H1 (cell line): Measurements from ENCODE around the gene ANKRD9. TPM values are rescaled to one million over a fixed set of nuclear protein-coding genes. Genes with fewer than 3 reads are reported as not detected.

Experiments
- CTCF ChIA-PET: fragments of 300-600 bp; sonication (Branson Sonifier 250); formaldehyde crosslinking; loops from one replicate; lab custom pipeline; 2021; ENCODE audit not compliant: partially characterized antibody; lab: Charles Lee
- POLR2A ChIA-PET: fragments of 300-600 bp; sonication (Branson Sonifier 250); formaldehyde crosslinking; loops from one replicate; lab custom pipeline; 2021; ENCODE audit warnings: inconsistent platforms; ENCODE audit not compliant: partially characterized antibody; lab: Charles Lee
- DNase-seq, 2 experiments: peaks; one replicate each; pipeline versions ENCODE4 v3.0.0 to v3.0.0-alpha.2; 2010 to 2022; ENCODE audit warnings: low spot score in 2 of 2, low read depth in 1 of 2, mixed read lengths in 1 of 2
- FAIRE-seq: peaks from 2 replicates; lab custom pipeline; 2011; peaks lifted over from hg19 to GRCh38; lab: Jason Lieb, UNC
- H2AFZ ChIP-seq: 2 replicates; pipeline ENCODE4 v1.8.1; 2012; ENCODE audit warnings: low read length, inconsistent platforms
- H2AK5ac ChIP-seq: 2 replicates; pipeline ENCODE4 v1.6.1; 2013; ENCODE audit warnings: low read depth, low read length
- H2BK120ac ChIP-seq: replicated peaks from 2 replicates; pipeline ENCODE3; 2013; ENCODE audit warnings: low read depth, low read length, inconsistent platforms
- H2BK12ac ChIP-seq: 2 replicates; pipeline ENCODE4 v1.6.1; 2013; ENCODE audit warnings: low read depth, low read length
- H2BK15ac ChIP-seq: 2 replicates; pipeline ENCODE4 v1.6.1; 2013; ENCODE audit warnings: low read length
- H2BK20ac ChIP-seq: 2 replicates; pipeline ENCODE4 v1.6.1; 2013; ENCODE audit warnings: low read length
- H2BK5ac ChIP-seq: 2 replicates; pipeline ENCODE4 v1.6.1; 2013; ENCODE audit warnings: low read depth, low read length
- H3K14ac ChIP-seq: 2 replicates; pipeline ENCODE4 v1.6.1; 2013; ENCODE audit warnings: inconsistent platforms; ENCODE audit not compliant: insufficient read length
- H3K18ac ChIP-seq: 2 replicates; pipeline ENCODE4 v1.6.1; 2013; ENCODE audit warnings: low read length; ENCODE audit errors: extremely low read depth
- H3K23ac ChIP-seq: 2 replicates; pipeline ENCODE4 v1.6.1; 2013; ENCODE audit warnings: inconsistent platforms; ENCODE audit not compliant: insufficient read length
- H3K23me2 ChIP-seq: 2 replicates; pipeline ENCODE4 v1.6.1; 2013; ENCODE audit warnings: low read depth, low read length
- H3K27ac ChIP-seq: 2 replicates; pipeline ENCODE4 v1.6.1; 2011; ENCODE audit warnings: low read depth, low read length, inconsistent platforms
- H3K27me3 ChIP-seq, 4 experiments: replicated peaks in 1 of 4; 1 replicate in 1 of 4; 2 replicates in 3 of 4; pipeline versions ENCODE4 v1.6.1 to v1.8.1; 2011 to 2013; ENCODE audit warnings: low read length in 3 of 4, mild to moderate bottlenecking in 3 of 4, inconsistent platforms in 2 of 4, mixed read lengths in 2 of 4, moderate library complexity in 1 of 4; ENCODE audit not compliant: control insufficient read depth in 3 of 4, insufficient read depth in 3 of 4; ENCODE audit errors: extremely low read depth in 1 of 4
- H3K36me3 ChIP-seq, 4 experiments: 2 replicates each; pipeline versions ENCODE4 v1.6.1 to v1.8.1; 2011 to 2013; ENCODE audit warnings: mild to moderate bottlenecking in 4 of 4, low read length in 3 of 4, moderate library complexity in 2 of 4, control low read depth in 1 of 4, inconsistent platforms in 1 of 4; ENCODE audit not compliant: insufficient read depth in 4 of 4, control insufficient read depth in 2 of 4
- H3K4ac ChIP-seq: replicated peaks from 2 replicates; pipeline ENCODE3; 2013; ENCODE audit warnings: low read length, low read depth, mixed read lengths, inconsistent platforms; ENCODE audit not compliant: insufficient read length
- H3K4me1 ChIP-seq, 4 experiments: replicated peaks in 1 of 4; 1 replicate in 1 of 4; 2 replicates in 3 of 4; pipeline versions ENCODE4 v1.6.1 to v1.8.1; 2011 to 2013; ENCODE audit warnings: low read length in 3 of 4, inconsistent platforms in 2 of 4, mixed read lengths in 1 of 4; ENCODE audit not compliant: insufficient read depth in 4 of 4, control insufficient read depth in 3 of 4
- H3K4me2 ChIP-seq, 2 experiments: 2 replicates each; pipeline versions ENCODE4 v1.6.1 to v1.8.1; 2011 to 2013; ENCODE audit warnings: low read depth in 2 of 2, low read length in 2 of 2, control low read depth in 1 of 2, inconsistent platforms in 1 of 2, mild to moderate bottlenecking in 1 of 2; ENCODE audit not compliant: insufficient read depth in 1 of 2
- H3K4me3 ChIP-seq, 4 experiments: fragments of 200-600, 300-600 bp in 1 of 4; sonication (generic), shearing (Covaris generic), sonication (Bioruptor Twin) in 1 of 4; 2 replicates each; pipeline versions ENCODE4 v1.5.1 to v1.8.1; 2011 to 2016; ENCODE audit warnings: low read length in 4 of 4, low read depth in 3 of 4, control low read depth in 2 of 4, inconsistent platforms in 2 of 4, mild to moderate bottlenecking in 2 of 4, mixed read lengths in 1 of 4, moderate library complexity in 1 of 4; ENCODE audit not compliant: insufficient read depth in 2 of 4; ENCODE audit errors: extremely low read depth in 1 of 4
- H3K56ac ChIP-seq: replicated peaks from 2 replicates; pipeline ENCODE3; 2013; ENCODE audit warnings: low read depth, mild to moderate bottlenecking, mixed read lengths, low read length, inconsistent platforms; ENCODE audit not compliant: insufficient read length
- H3K79me1 ChIP-seq: 2 replicates; pipeline ENCODE4 v1.6.1; 2013; ENCODE audit warnings: low read depth, low read length, control low read depth
- H3K79me2 ChIP-seq, 2 experiments: 2 replicates each; pipeline versions ENCODE4 v1.6.1 to v1.8.1; 2012 to 2013; ENCODE audit warnings: low read length in 2 of 2, mild to moderate bottlenecking in 2 of 2, inconsistent platforms in 1 of 2; ENCODE audit not compliant: insufficient read depth in 2 of 2, control insufficient read depth in 1 of 2
- H3K9ac ChIP-seq, 4 experiments: replicated peaks in 1 of 4; 1 replicate in 1 of 4; 2 replicates in 3 of 4; pipeline versions ENCODE4 v1.6.1 to v1.8.1; 2011 to 2013; ENCODE audit warnings: low read depth in 3 of 4, low read length in 3 of 4, control low read depth in 2 of 4, mild to moderate bottlenecking in 2 of 4, moderate library complexity in 2 of 4, inconsistent platforms in 1 of 4; ENCODE audit errors: extremely low read depth in 1 of 4
- H3K9me3 ChIP-seq, 2 experiments: 2 replicates each; pipeline versions ENCODE4 v1.6.1 to v1.8.1; 2012 to 2013; ENCODE audit warnings: mild to moderate bottlenecking in 2 of 2, moderate library complexity in 2 of 2, control low read depth in 1 of 2, inconsistent platforms in 1 of 2, low read depth in 1 of 2, low read length in 1 of 2, mixed read lengths in 1 of 2; ENCODE audit not compliant: insufficient read depth in 2 of 2
- H4K20me1 ChIP-seq, 2 experiments: replicated peaks in 1 of 2; 2 replicates each; pipeline versions ENCODE3 to v1.8.1; 2011 to 2013; ENCODE audit warnings: inconsistent platforms in 2 of 2, low read length in 2 of 2, mild to moderate bottlenecking in 1 of 2; ENCODE audit not compliant: insufficient read depth in 2 of 2, control insufficient read depth in 1 of 2
- H4K5ac ChIP-seq: 2 replicates; pipeline ENCODE4 v1.6.1; 2013; ENCODE audit warnings: low read length, low read depth, mixed read lengths, inconsistent platforms; ENCODE audit not compliant: insufficient read length
- H4K8ac ChIP-seq: 2 replicates; pipeline ENCODE4 v1.8.0; 2013; ENCODE audit warnings: mild to moderate bottlenecking, moderate library complexity, low read length, inconsistent platforms; ENCODE audit not compliant: insufficient read depth; ENCODE audit errors: extremely low read depth
- H4K91ac ChIP-seq: replicated peaks from 2 replicates; pipeline ENCODE3; 2013; ENCODE audit warnings: low read length, mixed read lengths, inconsistent platforms; ENCODE audit not compliant: insufficient read length
- ASH2L ChIP-seq: fragments of 200-600, 300-600 bp; sonication (generic); IDR thresholded peaks from one replicate; pipeline ENCODE4 v1.7.1; 2017; ENCODE audit warnings: low read length
- CHD1 ChIP-seq: IDR thresholded peaks from 2 replicates; pipeline ENCODE4 v1.6.1; 2012; ENCODE audit warnings: low read depth, low read length, improper control_type of control experiment
- CREB1 ChIP-seq: IDR thresholded peaks from 2 replicates; pipeline ENCODE4 v1.6.1; 2012; ENCODE audit warnings: inconsistent platforms
- HDAC6 ChIP-seq: IDR thresholded peaks from one replicate; pipeline ENCODE4 v1.7.1; 2012; ENCODE audit warnings: low read depth, mild to moderate bottlenecking, inconsistent platforms, low read length, moderate library complexity
- POLR2A ChIP-seq, 2 experiments: IDR thresholded peaks; 1 replicate in 1 of 2; 2 replicates in 1 of 2; pipeline ENCODE4 v1.6.1; 2011; ENCODE audit warnings: low read depth in 2 of 2, low read length in 2 of 2, mild to moderate bottlenecking in 2 of 2; ENCODE audit errors: control extremely low read depth in 1 of 2
- RBBP5 ChIP-seq: IDR thresholded peaks from 2 replicates; pipeline ENCODE4 v1.7.1; 2012; ENCODE audit warnings: low read depth, mild to moderate bottlenecking, inconsistent platforms, low read length, moderate library complexity, borderline replicate concordance
- SRF ChIP-seq: IDR thresholded peaks from 2 replicates; pipeline ENCODE4 v1.6.1; 2011; ENCODE audit warnings: mild to moderate bottlenecking, low read depth, low read length, moderate library complexity
- ZNF274 ChIP-seq: IDR thresholded peaks from 2 replicates; pipeline ENCODE4 v1.7.0; 2012; ENCODE audit warnings: low read length, borderline replicate concordance; ENCODE audit errors: extremely low read depth
- WGBS, 2 experiments: shearing (Covaris generic) in 1 of 2; methylation state at CpG; one replicate each; pipeline versions ENCODE4 v1.1.6 to v1.1.7; 2013 to 2015; ENCODE audit warnings: low lambda C conversion rate in 2 of 2, mixed read lengths in 2 of 2, inconsistent platforms in 1 of 2, low coverage in 1 of 2, missing lambda C conversion rate in 1 of 2; ENCODE audit not compliant: insufficient replicate concordance in 2 of 2, insufficient coverage in 1 of 2, insufficient read length in 1 of 2; ENCODE audit errors: extremely low coverage in 1 of 2, missing lambda C conversion rate in 1 of 2; 5-methylcytosine and 5-hydroxymethylcytosine counted together
- polyA plus RNA-seq, 7 experiments: library from polyadenylated mRNA; depleted of rRNA in 3 of 7; stranded (reverse) in 5 of 7; unstranded in 2 of 7; fragments of >200 nt in 5 of 7; fragments of 200-250 nt in 2 of 7; gene quantifications; 1 replicate in 5 of 7; 2 replicates in 1 of 7; 4 replicates in 1 of 7; pipeline versions ENCODE4 v1.2.1 to v1.2.3, GENCODE V29; 2011 to 2013; ENCODE audit warnings: missing spikeins in 2 of 7, mixed read lengths in 2 of 7
- total RNA-seq: library from RNA; stranded (reverse); fragmentation: NEBNext Ultra II Directional; extraction: Animal tissue kit (Norgen Biotek cat#: 25700); gene quantifications from 2 replicates; pipeline ENCODE4 v1.2.1, GENCODE V29; 2021
- TF ChIP-seq, protein P1 (sequence below), 3 experiments: IDR thresholded peaks; 1 replicate in 2 of 3; 2 replicates in 1 of 3; pipeline versions ENCODE4 v1.5.1 to v1.6.1; 2011; ENCODE audit warnings: low read length in 3 of 3, mild to moderate bottlenecking in 3 of 3, inconsistent platforms in 2 of 3, low read depth in 1 of 3, moderate library complexity in 1 of 3; ENCODE audit not compliant: insufficient read depth in 1 of 3; ENCODE audit errors: control extremely low read depth in 1 of 3
- TF ChIP-seq, protein P2 (sequence below): IDR thresholded peaks from 2 replicates; pipeline ENCODE4 v1.6.1; 2012; ENCODE audit warnings: inconsistent platforms
- TF ChIP-seq, protein P3 (sequence below): IDR thresholded peaks from 2 replicates; pipeline ENCODE4 v1.6.1; 2012; ENCODE audit warnings: low read length, inconsistent platforms

ANKRD9 gene
- total and polyA plus RNA-seq, 2 of the 8 experiments (the other 6 are each of a cell fraction or from before 2014, with no cell fraction given), result 37.0 to 41.8 TPM

DNA sequence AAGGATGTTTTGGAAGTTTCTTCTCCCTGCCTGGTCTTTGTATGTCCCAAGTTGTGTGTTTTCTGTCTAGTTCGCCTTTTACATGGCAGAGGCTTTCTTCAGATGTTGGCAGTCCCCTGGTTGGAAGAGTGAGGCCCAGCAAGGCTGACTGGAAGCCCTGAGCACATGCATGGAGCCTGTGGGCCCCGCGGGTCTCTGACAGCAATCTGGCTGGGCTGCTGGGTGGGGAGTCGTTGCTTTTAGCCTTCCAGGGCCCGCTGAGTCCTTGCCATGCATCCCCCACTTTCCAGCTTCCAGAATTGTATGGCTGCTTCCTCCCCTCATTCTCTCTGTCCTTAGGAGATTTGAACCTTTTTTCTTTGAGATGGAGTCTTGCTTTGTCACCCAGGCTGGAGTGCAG lies 25.3 kb downstream of the ANKRD9 start:
- Histone ChIP-seq H3K9ac (no peak overlapping the region), H3K27me3 (no peaks in the 10 kb centered on the region), H2BK20ac (no peak overlapping the region), H3K27ac (no peak overlapping the region), H3K9me3 (no peaks in the 10 kb centered on the region), H2AFZ (no peak overlapping the region), H3K23me2 (no peaks in the 10 kb centered on the region), H3K79me1 (0 out of 2 replicates have a peak, but pooled peaks cover 2% of the 10 kb centered on the region), H2BK12ac (no peak overlapping the region), H4K20me1 (no peaks in the 10 kb centered on the region), H2AK5ac (no peak overlapping the region), H2BK15ac (no peak overlapping the region), H4K5ac (no peak overlapping the region), H3K4ac (no peak overlapping the region), H3K79me2 (no peaks in the 10 kb centered on the region), H3K18ac (no peak overlapping the region), H2BK120ac (no peak overlapping the region), H2BK5ac (no peak overlapping the region), H3K36me3 (no peaks in the 10 kb centered on the region; a peak in 1 of 8 replicates), H4K8ac (no peak overlapping the region; the same call in 1 of the 2 replicates), H3K4me2 (no peak overlapping the region), H3K14ac (no peak overlapping the region), H3K4me3 (no peak overlapping the region), H3K4me1 (no peaks in the 10 kb centered on the region), H3K56ac (no peak overlapping the region), H4K91ac (no peak overlapping the region), H3K23ac (no peak overlapping the region)
- WGBS, 2 experiments, result 68% methylated on average over 5 of the region's 5 CpGs; no CpG with 5 or more reads in 1 of the 2 experiments
- DNase-seq (no peak), FAIRE-seq (no peak)
- POLR2A ChIA-PET, result no interaction called here
- CTCF ChIA-PET, result interaction anchor here (1.3 to 4.6 kb wide), 3 partner anchors 14 to 46 kb away, joined by 4 to 17 read pairs (median 16); no protein-coding TSS in a partner anchor
- no peak for TF ChIP-seq CREB1
- no peak for TF ChIP-seq POLR2A (IDR thresholded peaks at IDR 0.05; ENCODE audit: control extremely low read depth in 1 of 2, low read depth in 2 of 2, low read length in 2 of 2)
- no peak for TF ChIP-seq HDAC6
- TF ChIP-seq, protein P1, sequence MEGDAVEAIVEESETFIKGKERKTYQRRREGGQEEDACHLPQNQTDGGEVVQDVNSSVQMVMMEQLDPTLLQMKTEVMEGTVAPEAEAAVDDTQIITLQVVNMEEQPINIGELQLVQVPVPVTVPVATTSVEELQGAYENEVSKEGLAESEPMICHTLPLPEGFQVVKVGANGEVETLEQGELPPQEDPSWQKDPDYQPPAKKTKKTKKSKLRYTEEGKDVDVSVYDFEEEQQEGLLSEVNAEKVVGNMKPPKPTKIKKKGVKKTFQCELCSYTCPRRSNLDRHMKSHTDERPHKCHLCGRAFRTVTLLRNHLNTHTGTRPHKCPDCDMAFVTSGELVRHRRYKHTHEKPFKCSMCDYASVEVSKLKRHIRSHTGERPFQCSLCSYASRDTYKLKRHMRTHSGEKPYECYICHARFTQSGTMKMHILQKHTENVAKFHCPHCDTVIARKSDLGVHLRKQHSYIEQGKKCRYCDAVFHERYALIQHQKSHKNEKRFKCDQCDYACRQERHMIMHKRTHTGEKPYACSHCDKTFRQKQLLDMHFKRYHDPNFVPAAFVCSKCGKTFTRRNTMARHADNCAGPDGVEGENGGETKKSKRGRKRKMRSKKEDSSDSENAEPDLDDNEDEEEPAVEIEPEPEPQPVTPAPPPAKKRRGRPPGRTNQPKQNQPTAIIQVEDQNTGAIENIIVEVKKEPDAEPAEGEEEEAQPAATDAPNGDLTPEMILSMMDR (IDR thresholded peaks at IDR 0.05; ENCODE audit: control extremely low read depth in 1 of 3, insufficient read depth in 1 of 3, low read depth in 1 of 3, low read length in 3 of 3), result no peak
- no peak for TF ChIP-seq RBBP5
- TF ChIP-seq ZNF274, result no peak
- no peak for TF ChIP-seq SRF
- TF ChIP-seq, protein P2, sequence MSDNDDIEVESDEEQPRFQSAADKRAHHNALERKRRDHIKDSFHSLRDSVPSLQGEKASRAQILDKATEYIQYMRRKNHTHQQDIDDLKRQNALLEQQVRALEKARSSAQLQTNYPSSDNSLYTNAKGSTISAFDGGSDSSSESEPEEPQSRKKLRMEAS, result no peak
- TF ChIP-seq CHD1, result no peak
- TF ChIP-seq ASH2L, result no peak
- TF ChIP-seq, protein P3, sequence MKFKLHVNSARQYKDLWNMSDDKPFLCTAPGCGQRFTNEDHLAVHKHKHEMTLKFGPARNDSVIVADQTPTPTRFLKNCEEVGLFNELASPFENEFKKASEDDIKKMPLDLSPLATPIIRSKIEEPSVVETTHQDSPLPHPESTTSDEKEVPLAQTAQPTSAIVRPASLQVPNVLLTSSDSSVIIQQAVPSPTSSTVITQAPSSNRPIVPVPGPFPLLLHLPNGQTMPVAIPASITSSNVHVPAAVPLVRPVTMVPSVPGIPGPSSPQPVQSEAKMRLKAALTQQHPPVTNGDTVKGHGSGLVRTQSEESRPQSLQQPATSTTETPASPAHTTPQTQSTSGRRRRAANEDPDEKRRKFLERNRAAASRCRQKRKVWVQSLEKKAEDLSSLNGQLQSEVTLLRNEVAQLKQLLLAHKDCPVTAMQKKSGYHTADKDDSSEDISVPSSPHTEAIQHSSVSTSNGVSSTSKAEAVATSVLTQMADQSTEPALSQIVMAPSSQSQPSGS, result no peak
